OCI-LY3 (cell line): Measurements from ENCODE around the gene CFAP46.

Experiments used
- H2AFZ ChIP-seq: fragments of 200-600, 300-600 bp; shearing (Covaris generic); 2 replicates; pipeline ENCODE4 v1.6.0; 2014; ENCODE audit warnings: antibody characterized with exemption, low read depth, low read length
- H3K27ac ChIP-seq: fragments of 200-600, 300-600 bp; sonication (generic); 2 replicates; pipeline ENCODE4 v1.5.1; 2014; ENCODE audit warnings: mild to moderate bottlenecking, low read length, moderate library complexity, mixed read lengths
- H3K27me3 ChIP-seq: fragments of 200-600, 300-600 bp; sonication (generic); 2 replicates; pipeline ENCODE4 v1.6.1; 2014; ENCODE audit warnings: low read depth, low read length, mixed read lengths
- H3K36me3 ChIP-seq: fragments of 200-600, 300-600 bp; sonication (generic); replicated peaks from 2 replicates; pipeline ENCODE3; 2014; ENCODE audit warnings: low read depth, low read length, mixed read lengths
- H3K4me1 ChIP-seq: fragments of 300-600, 200-600 bp; sonication (generic); 2 replicates; pipeline ENCODE4 v1.6.1; 2014; ENCODE audit warnings: low read length, mixed read lengths
- H3K4me2 ChIP-seq: fragments of 200-600, 300-600 bp; sonication (generic); 2 replicates; pipeline ENCODE4 v1.6.1; 2014; ENCODE audit warnings: low read length, mixed read lengths
- H3K4me3 ChIP-seq: fragments of 300-600, 200-600 bp; sonication (generic); 2 replicates; pipeline ENCODE4 v1.5.1; 2014; ENCODE audit warnings: antibody characterized with exemption, mild to moderate bottlenecking, low read length, moderate library complexity
- H3K79me2 ChIP-seq: fragments of 300-600, 200-600 bp; shearing (Covaris generic); 2 replicates; pipeline ENCODE4 v1.6.1; 2014; ENCODE audit warnings: mild to moderate bottlenecking, low read length, mixed read lengths
- H3K9ac ChIP-seq: fragments of 300-600, 200-600 bp; shearing (Covaris generic); 2 replicates; pipeline ENCODE4 v1.6.0; 2014; ENCODE audit warnings: mild to moderate bottlenecking, low read length, moderate library complexity
- H3K9me3 ChIP-seq: fragments of 200-600, 300-600 bp; shearing (Covaris generic); 2 replicates; pipeline ENCODE4 v1.6.1; 2014; ENCODE audit warnings: low read length, mixed read lengths; ENCODE audit not compliant: insufficient read depth
- H4K20me1 ChIP-seq: fragments of 200-600, 300-600 bp; sonication (generic); 2 replicates; pipeline ENCODE4 v1.6.1; 2016; ENCODE audit warnings: low read length, mixed read lengths; ENCODE audit not compliant: insufficient read depth
- EZH2phosphoT487 ChIP-seq: fragments of 200-600 bp; shearing (Covaris generic); IDR thresholded peaks from 2 replicates; pipeline ENCODE4 v1.6.1; 2018; ENCODE audit warnings: antibody characterized with exemption, mixed run types, low read depth
- TF ChIP-seq, protein P1 (sequence below): fragments of 200-600, 300-600 bp; sonication (generic); IDR thresholded peaks from 2 replicates; pipeline ENCODE4 v1.5.1; 2014; ENCODE audit warnings: antibody characterized with exemption, low read length, low read depth

The CFAP46 gene

DNA sequence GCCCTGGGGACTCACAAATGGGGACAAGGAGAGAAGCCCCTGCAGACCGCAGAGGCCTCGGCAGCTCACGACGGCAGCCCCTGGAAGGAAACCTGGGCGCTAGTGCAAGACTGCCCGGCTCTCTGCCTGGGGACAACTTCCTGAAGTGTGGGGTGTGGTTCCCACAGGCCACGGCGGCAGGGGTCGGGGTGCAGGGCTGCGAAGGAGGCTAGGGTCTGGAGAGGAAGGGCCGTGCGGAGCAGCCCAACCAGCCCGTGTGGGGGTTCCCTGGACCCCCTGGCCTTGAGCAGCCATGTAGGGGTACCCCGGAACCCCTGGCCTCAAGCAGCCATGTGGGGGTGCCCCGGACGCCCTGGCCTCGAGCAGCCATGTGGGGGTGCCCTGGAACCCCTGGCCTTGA, 19.5 kb downstream of the CFAP46 start:
- Histone ChIP-seq H4K20me1 (no peaks in the 10 kb centered on the region), H3K4me2 (no peak overlapping the region), H3K9me3 (no peaks in the 10 kb centered on the region), H3K27me3 (no peaks in the 10 kb centered on the region), H3K4me1 (no peaks in the 10 kb centered on the region), H3K36me3 (no peaks in the 10 kb centered on the region), H3K9ac (no peak overlapping the region), H3K4me3 (no peak overlapping the region), H3K27ac (no peak overlapping the region), H3K79me2 (no peaks in the 10 kb centered on the region), H2AFZ (no peak overlapping the region)
- no peak for TF ChIP-seq EZH2phosphoT487
- TF ChIP-seq, protein P1, sequence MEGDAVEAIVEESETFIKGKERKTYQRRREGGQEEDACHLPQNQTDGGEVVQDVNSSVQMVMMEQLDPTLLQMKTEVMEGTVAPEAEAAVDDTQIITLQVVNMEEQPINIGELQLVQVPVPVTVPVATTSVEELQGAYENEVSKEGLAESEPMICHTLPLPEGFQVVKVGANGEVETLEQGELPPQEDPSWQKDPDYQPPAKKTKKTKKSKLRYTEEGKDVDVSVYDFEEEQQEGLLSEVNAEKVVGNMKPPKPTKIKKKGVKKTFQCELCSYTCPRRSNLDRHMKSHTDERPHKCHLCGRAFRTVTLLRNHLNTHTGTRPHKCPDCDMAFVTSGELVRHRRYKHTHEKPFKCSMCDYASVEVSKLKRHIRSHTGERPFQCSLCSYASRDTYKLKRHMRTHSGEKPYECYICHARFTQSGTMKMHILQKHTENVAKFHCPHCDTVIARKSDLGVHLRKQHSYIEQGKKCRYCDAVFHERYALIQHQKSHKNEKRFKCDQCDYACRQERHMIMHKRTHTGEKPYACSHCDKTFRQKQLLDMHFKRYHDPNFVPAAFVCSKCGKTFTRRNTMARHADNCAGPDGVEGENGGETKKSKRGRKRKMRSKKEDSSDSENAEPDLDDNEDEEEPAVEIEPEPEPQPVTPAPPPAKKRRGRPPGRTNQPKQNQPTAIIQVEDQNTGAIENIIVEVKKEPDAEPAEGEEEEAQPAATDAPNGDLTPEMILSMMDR: no peak

DNA sequence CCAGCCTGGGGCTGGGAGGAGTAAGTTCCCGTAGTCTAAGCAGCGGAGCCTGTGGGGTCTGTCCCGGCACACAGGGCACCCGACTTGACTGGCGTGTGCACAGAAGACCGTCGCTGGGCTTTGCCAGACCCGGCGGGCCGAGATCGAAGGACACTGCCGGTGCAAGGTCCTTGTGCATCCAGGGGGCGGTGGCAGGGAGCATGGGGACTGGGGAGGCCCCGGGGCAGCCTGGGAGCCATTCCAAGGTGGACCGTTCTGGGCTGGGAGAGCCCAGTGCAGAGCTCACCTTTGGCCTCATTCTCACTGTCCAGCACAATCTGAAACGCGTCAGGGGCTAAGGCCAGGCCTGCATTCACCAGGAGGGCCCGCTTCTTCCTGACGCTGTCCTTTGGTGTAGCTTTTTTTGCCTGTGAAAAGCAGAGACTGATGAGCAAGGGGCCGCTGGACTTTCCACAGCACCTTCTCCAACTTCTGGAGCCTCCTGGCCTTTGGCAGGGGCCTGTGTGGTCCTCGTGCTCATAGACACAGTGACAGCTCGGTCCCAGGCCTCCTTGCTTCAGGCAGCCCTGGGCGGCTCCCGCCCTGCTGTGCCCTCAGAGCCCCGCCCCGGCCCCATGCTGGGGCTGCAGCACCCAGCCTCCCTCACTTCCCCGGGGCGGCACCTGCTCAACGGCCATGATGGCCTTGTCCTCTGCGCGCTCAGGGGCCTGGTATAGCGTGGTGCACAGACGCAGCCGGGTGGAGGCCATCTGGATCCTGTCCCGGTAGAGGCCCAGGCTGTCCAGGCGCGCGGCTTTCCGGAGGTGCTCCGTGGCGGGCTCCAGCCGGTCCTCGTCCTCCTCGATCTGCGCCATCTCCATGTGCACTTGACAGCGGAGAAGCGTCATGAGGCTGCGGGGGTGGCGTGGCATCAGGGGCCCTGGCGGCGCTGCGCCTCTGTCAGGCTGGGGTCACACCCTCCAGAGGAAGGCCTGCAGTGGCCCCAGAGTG, 20.3 kb downstream of the CFAP46 start:
- Histone ChIP-seq H3K36me3 (no peaks in the 10 kb centered on the region), H3K4me1 (no peaks in the 10 kb centered on the region), H3K9ac (no peak overlapping the region), H3K9me3 (no peaks in the 10 kb centered on the region), H4K20me1 (no peaks in the 10 kb centered on the region), H3K27ac (no peak overlapping the region), H3K4me2 (no peak overlapping the region), H3K4me3 (no peak overlapping the region), H3K27me3 (no peaks in the 10 kb centered on the region), H3K79me2 (no peaks in the 10 kb centered on the region), H2AFZ (no peak overlapping the region)
- TF ChIP-seq EZH2phosphoT487: no peak

DNA sequence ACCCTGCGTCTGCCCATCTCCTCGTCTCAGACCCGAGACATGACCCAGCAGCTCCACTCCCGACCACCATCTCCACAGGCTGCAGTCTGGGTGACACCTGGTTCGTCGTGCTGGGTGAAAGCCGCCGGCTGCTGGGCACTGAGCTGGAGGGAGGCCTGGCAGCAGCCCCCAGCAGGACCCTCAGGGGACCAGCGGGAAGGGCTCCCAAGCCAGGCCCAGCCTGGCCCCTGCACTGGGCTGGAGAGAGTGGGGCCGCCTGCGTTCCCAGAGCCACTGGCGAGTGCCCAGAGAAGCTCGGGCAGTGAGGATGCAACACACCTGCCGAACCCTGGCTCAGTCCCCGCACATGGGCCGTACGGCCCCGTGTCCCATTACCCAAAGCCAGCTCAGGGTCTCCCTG, 21.3 kb downstream of the CFAP46 start:
- Histone ChIP-seq H3K4me3 (no peak overlapping the region), H3K4me1 (no peaks in the 10 kb centered on the region), H3K27me3 (no peaks in the 10 kb centered on the region), H3K27ac (no peak overlapping the region), H3K4me2 (no peak overlapping the region), H3K36me3 (no peaks in the 10 kb centered on the region), H3K9me3 (no peaks in the 10 kb centered on the region), H2AFZ (no peak overlapping the region), H3K9ac (no peak overlapping the region), H3K79me2 (no peaks in the 10 kb centered on the region), H4K20me1 (no peaks in the 10 kb centered on the region)
- TF ChIP-seq, protein P1: no peak
- no peak for TF ChIP-seq EZH2phosphoT487

DNA sequence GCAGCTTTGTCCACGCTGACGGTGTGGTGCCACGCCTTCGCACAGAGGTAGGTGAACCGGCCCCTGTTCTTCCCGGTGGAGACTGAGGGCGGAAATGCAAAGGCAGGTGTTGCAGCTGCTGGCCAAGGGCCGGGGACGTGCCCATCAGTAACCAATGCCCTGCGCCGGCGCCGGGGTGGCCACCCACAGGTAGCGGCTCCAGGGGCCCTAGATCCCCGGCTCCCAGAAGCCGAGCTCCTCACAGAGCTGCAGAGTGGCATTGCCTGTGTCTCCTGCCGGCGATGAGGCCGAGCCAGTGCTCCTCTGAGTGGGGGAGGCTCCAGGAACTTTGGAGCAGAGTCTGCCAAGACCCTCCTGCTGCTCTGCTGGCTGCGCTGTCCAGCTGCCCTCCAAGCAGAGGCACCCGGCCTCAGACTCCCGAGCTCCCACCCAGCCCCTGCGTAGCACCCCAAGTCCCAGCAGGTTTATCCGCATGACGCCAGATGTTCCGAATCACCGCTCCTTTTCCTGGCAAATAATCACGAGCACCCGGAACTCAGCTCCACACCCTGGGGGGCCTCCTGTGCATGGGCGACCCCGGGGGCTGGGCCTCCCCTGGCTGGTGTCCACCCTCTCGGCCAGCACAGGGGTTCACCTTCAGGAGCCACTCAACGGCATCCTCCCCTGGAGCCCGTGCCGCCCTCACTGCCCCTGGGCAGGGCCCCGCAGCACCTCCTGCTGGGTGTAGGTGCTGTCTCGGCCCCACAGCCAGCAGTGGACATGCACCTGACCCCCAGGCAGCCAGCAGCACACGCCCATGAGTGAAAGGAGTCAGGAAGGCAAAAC, 22.1 kb downstream of the CFAP46 start:
- Histone ChIP-seq H3K36me3 (no peaks in the 10 kb centered on the region), H3K27ac (no peak overlapping the region), H3K4me1 (no peaks in the 10 kb centered on the region), H3K27me3 (no peaks in the 10 kb centered on the region), H3K9me3 (no peaks in the 10 kb centered on the region), H2AFZ (no peak overlapping the region), H3K4me2 (no peak overlapping the region), H4K20me1 (no peaks in the 10 kb centered on the region), H3K9ac (no peak overlapping the region), H3K4me3 (no peak overlapping the region), H3K79me2 (no peaks in the 10 kb centered on the region)
- TF ChIP-seq EZH2phosphoT487: no peak
- TF ChIP-seq, protein P1: no peak
